Colonic mucosa (tissue), 4 donors: ENCODE measurements around the gene GBP5. TPM values are rescaled to one million over a fixed set of nuclear protein-coding genes. Genes with fewer than 3 reads are reported as not detected.
"Not testable (repeated sequence)": the region's sequence is repeated elsewhere in the genome, so short reads cannot be mapped to it uniquely, and the experiment has no call there.

Source experiments
- DNase-seq: peaks from one replicate; pipeline ENCODE4 v3.0.0-alpha.2; 2020
- H3K27ac ChIP-seq: fragments of 200-600 bp; one replicate; pipeline ENCODE4 v1.8.0; 2021
- H3K27me3 ChIP-seq: fragments of 200-600 bp; one replicate; pipeline ENCODE4 v1.8.0; 2021
- H3K36me3 ChIP-seq: fragments of 200-600 bp; one replicate; pipeline ENCODE4 v1.8.0; 2021
- H3K4me1 ChIP-seq: fragments of 200-600 bp; one replicate; pipeline ENCODE4 v1.8.0; 2021; ENCODE audit warnings: mild to moderate bottlenecking
- H3K4me3 ChIP-seq: fragments of 200-600 bp; one replicate; pipeline ENCODE4 v1.8.0; 2021
- H3K9ac ChIP-seq, 2 donors: one replicate each; pipeline ENCODE4 v1.7.0; 2013; ENCODE audit warnings: control low read depth in 2 of 2, low read depth in 2 of 2, low read length in 2 of 2
- H3K9me3 ChIP-seq: fragments of 200-600 bp; one replicate; pipeline ENCODE4 v1.8.0; 2021
- intact Hi-C: fragments of 100-400 bp; cut with DNase I; formaldehyde crosslinking; loops from one replicate; pipeline ENCODE4 v1.14.1; 2022
- total RNA-seq, 2 donors: library from RNA; stranded (reverse); fragmentation: NEBNext Ultra II Directional in 1 of 2; extraction: Animal tissue kit (Norgen Biotek cat#: 25700) in 1 of 2; gene quantifications; one replicate each; pipeline ENCODE4 v1.2.1, GENCODE V29; 2021
- TF ChIP-seq, protein P1 (sequence below): fragments of 200-600 bp; IDR thresholded peaks from one replicate; pipeline ENCODE4 v1.8.0; 2022; ENCODE audit warnings: antibody characterized with exemption, mild to moderate bottlenecking
- donor health status: healthy.
- donor health status: DM: no; HTN: no; CAD: no.
- donor health status: DM: no; HTN: no; CAD: no.

Gene GBP5
- total RNA-seq, 2 donors from 2014 or later, result 1.3 to 3.0 TPM

DNA sequence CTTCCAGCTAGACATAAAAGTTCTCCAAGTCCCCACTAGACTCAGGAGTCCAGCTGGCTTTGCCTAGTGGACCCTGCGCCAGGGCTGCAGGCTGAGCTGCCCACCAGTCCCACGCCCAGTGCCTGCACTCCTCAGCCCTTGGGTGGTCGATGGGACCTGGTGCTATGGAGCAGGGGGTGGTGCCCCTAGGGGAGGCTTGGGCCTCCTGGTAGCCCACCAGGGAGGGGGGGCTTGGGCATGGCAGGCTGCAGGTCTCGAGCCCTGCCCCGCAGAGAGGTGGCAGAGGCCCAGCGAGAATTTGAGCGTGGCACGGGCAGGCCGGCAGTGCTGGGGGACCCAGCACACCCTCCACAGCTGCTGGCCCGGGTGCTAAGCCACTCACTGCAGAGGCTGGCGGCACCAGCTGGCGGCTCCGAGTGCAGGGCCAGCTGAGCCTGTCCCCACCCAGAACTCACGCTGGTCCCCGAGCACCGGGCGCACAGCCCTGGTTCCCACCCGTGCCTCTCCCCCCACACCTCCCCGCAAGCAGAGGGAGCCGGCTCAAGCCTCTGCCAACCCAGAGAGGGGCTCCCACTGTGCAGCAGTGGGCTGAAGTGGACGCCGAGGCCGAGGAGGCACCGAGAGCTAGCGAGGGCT, 30.2 kb upstream of the GBP5 start:
- intact Hi-C loops, result no loop called here
- Histone ChIP-seq H3K27ac (no peak overlapping the region), H3K36me3 (no peaks in the 10 kb centered on the region), H3K9me3 (no peaks in the 10 kb centered on the region), H3K27me3 (no peaks in the 10 kb centered on the region), H3K9ac (no peak overlapping the region), H3K4me3 (no peak overlapping the region), H3K4me1 (no peaks in the 10 kb centered on the region)
- TF ChIP-seq, protein P1, sequence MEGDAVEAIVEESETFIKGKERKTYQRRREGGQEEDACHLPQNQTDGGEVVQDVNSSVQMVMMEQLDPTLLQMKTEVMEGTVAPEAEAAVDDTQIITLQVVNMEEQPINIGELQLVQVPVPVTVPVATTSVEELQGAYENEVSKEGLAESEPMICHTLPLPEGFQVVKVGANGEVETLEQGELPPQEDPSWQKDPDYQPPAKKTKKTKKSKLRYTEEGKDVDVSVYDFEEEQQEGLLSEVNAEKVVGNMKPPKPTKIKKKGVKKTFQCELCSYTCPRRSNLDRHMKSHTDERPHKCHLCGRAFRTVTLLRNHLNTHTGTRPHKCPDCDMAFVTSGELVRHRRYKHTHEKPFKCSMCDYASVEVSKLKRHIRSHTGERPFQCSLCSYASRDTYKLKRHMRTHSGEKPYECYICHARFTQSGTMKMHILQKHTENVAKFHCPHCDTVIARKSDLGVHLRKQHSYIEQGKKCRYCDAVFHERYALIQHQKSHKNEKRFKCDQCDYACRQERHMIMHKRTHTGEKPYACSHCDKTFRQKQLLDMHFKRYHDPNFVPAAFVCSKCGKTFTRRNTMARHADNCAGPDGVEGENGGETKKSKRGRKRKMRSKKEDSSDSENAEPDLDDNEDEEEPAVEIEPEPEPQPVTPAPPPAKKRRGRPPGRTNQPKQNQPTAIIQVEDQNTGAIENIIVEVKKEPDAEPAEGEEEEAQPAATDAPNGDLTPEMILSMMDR, result no peak
- no peak for DNase-seq

GRCh38 chr1:89299739-89300463, 27.2 kb upstream of the GBP5 start:
- H3K27me3 ChIP-seq, H3K9ac ChIP-seq, DNase-seq, H3K9me3 ChIP-seq, H3K36me3 ChIP-seq, H3K4me3 ChIP-seq, H3K27ac ChIP-seq, intact Hi-C loops, H3K4me1 ChIP-seq: not testable (repeated sequence)

DNA sequence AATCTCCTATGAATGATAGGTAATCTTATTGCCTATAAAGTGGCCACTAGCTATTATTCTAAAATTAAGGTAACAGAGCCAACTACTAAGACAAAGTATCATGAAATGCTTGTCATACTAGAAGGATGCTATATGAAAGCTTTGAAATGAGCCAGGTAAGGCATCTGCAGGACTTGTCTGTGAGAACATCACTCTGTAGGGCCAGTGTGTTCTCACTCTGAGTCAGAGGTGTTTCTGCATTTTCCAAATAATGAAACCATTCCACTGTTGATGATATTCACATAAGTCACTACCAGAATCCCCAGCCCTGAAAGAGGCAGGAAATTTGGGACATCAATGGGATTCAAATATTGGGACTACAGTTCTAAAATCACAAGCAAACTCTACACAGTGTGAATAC, 25.8 kb upstream of the GBP5 start:
- H3K27me3 ChIP-seq, result no peaks in the 10 kb centered on the region
- intact Hi-C loops, result no loop called here
- H3K4me3 ChIP-seq, result no peak overlapping the region
- H3K9ac ChIP-seq, result no peak overlapping the region
- H3K9me3 ChIP-seq, result no peaks in the 10 kb centered on the region
- TF ChIP-seq, protein P1, result no peak
- H3K27ac ChIP-seq, result no peak overlapping the region
- DNase-seq, result no peak
- H3K4me1 ChIP-seq, result no peaks in the 10 kb centered on the region
- H3K36me3 ChIP-seq, result no peaks in the 10 kb centered on the region

DNA sequence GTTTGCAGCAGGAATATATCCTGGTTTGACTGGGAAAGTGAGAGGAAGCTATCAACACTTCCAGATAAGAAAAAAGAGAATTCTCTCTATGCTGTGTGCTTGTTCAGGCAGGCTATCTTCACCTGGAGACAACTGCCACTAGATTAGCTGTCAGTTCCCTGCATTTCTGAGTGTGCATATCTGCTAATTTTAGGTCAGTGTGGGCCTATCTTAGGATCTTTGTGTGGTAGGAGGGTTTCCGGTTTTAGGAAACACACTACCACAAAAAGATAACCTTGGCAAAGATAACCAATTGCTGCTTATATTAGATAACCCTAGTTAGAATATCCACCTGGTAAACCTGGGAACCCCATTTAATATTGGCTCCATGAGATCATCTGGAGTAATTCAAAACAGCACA, 22.5 kb upstream of the GBP5 start:
- Histone ChIP-seq H3K27me3 (no peaks in the 10 kb centered on the region), H3K27ac (no peak overlapping the region), H3K36me3 (no peaks in the 10 kb centered on the region), H3K4me3 (no peak overlapping the region), H3K4me1 (no peaks in the 10 kb centered on the region), H3K9ac (no peak overlapping the region), H3K9me3 (no peaks in the 10 kb centered on the region)
- intact Hi-C loops, result no loop called here
- DNase-seq, result no peak
- TF ChIP-seq, protein P1, result no peak

GRCh38 chr1:89291276-89291675, 18.6 kb upstream of the GBP5 start:
- no peak for DNase-seq
- no peaks in the 10 kb centered on the region for H3K4me1 ChIP-seq
- no peak overlapping the region for H3K4me3 ChIP-seq
- intact Hi-C loops, result no loop called here
- no peak overlapping the region for H3K27ac ChIP-seq
- H3K27me3 ChIP-seq, result no peaks in the 10 kb centered on the region
- TF ChIP-seq, protein P1, result no peak
- no peaks in the 10 kb centered on the region for H3K9me3 ChIP-seq
- no peak overlapping the region for H3K9ac ChIP-seq
- no peaks in the 10 kb centered on the region for H3K36me3 ChIP-seq

DNA sequence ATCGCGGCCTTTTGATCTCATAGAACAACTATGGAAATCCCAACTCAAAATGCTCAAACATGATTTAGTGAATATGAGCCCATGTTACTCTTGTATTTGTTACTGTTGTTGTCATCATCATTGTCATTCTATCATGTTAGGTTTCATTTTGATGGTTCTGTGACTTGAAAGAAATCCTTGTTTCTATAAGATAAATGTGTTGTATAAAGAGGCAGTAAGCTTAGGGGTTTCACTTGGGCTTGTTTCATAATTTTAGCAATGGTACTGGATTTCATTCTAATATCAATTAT, 15.3 kb upstream of the GBP5 start:
- TF ChIP-seq, protein P1, result no peak
- intact Hi-C loops, result no loop called here

More for the DNA sequence above, 15.3 kb upstream of the GBP5 start:
- H3K36me3 ChIP-seq, result no peaks in the 10 kb centered on the region
- no peak for DNase-seq
- H3K9me3 ChIP-seq, result no peaks in the 10 kb centered on the region
- H3K27ac ChIP-seq, result no peak overlapping the region
- H3K4me3 ChIP-seq, result no peak overlapping the region
- H3K4me1 ChIP-seq, result no peaks in the 10 kb centered on the region
- H3K27me3 ChIP-seq, result no peaks in the 10 kb centered on the region
- H3K9ac ChIP-seq, result no peak overlapping the region
